Right atrium auricular region (tissue), 2 donors: ENCODE results near the gene ZSWIM4. TPM values are rescaled to one million over a fixed set of nuclear protein-coding genes. Genes with fewer than 3 reads are reported as not detected.

Source experiments
- DNase-seq: peaks from one replicate; pipeline ENCODE4 v3.0.0-alpha.2; 2019; ENCODE audit warnings: low spot score
- H3K27ac ChIP-seq, 2 donors: fragments of 200-600 bp; sonication (generic); 1 replicate in 1 of 2; 2 replicates in 1 of 2; pipeline ENCODE4 v1.5.1; 2016 to 2019
- H3K27me3 ChIP-seq, 2 donors: fragments of 200-600 bp; sonication (generic); one replicate each; pipeline versions ENCODE4 v1.5.1 to v1.6.0; 2017 to 2019
- H3K36me3 ChIP-seq: fragments of 200-600 bp; sonication (generic); one replicate; pipeline ENCODE4 v1.5.1; 2016
- H3K4me1 ChIP-seq, 2 donors: fragments of 200-600 bp; sonication (generic); one replicate each; pipeline versions ENCODE4 v1.5.1 to v1.6.0; 2017 to 2019
- H3K4me3 ChIP-seq, 2 donors: fragments of 200-600 bp; sonication (generic); 1 replicate in 1 of 2; 2 replicates in 1 of 2; pipeline ENCODE4 v1.5.1; 2017 to 2019; ENCODE audit warnings: mild to moderate bottlenecking in 1 of 2, moderate library complexity in 1 of 2
- H3K9me3 ChIP-seq, 2 donors: fragments of 200-600 bp; sonication (generic); one replicate each; pipeline ENCODE4 v1.5.1; 2019
- CTCF ChIP-seq, 2 donors: fragments of 200-600 bp; sonication (generic); IDR thresholded peaks; one replicate each; pipeline ENCODE4 v1.5.1; 2019; ENCODE audit warnings: antibody characterized with exemption in 2 of 2
- total RNA-seq, 2 donors: library from RNA; depleted of rRNA; stranded (reverse); fragments of >200 nt; gene quantifications; one replicate each; pipeline ENCODE4 v1.1.0, GENCODE V29; 2016

ZSWIM4 gene
- total RNA-seq, 2 donors from 2014 or later = 5.7 to 9.8 TPM

- no peak for DNase-seq
- TF ChIP-seq CTCF (IDR thresholded peaks at IDR 0.05) = no peak
- H3K27ac ChIP-seq = no peak overlapping the region
- peaks cover 10% of the 10 kb centered on the region for H3K36me3 ChIP-seq
- no peaks in the 10 kb centered on the region for H3K27me3 ChIP-seq
- H3K9me3 ChIP-seq = no peaks in the 10 kb centered on the region
- H3K4me3 ChIP-seq = no peak overlapping the region
- no peaks in the 10 kb centered on the region for H3K4me1 ChIP-seq
These were observed 29.5 kb downstream of the ZSWIM4 start for GRCh38 chr19:13824703-13825102.

GRCh38 chr19:13825489-13826441 is 30.5 kb downstream of the ZSWIM4 start:
- Histone ChIP-seq H3K9me3 (no peaks in the 10 kb centered on the region), H3K27ac (no peak overlapping the region), H3K27me3 (no peaks in the 10 kb centered on the region), H3K36me3 (peaks cover 15% of the 10 kb centered on the region), H3K4me1 (no peaks in the 10 kb centered on the region), H3K4me3 (no peak overlapping the region)
- TF ChIP-seq CTCF (IDR thresholded peaks at IDR 0.05) = no peak
- no peak for DNase-seq

- no peaks in the 10 kb centered on the region for H3K27me3 ChIP-seq
- H3K36me3 ChIP-seq = peaks cover 15% of the 10 kb centered on the region
- no peaks in the 10 kb centered on the region for H3K9me3 ChIP-seq
- TF ChIP-seq CTCF (IDR thresholded peaks at IDR 0.05) = no peak
- no peak overlapping the region for H3K4me3 ChIP-seq
- H3K4me1 ChIP-seq = no peaks in the 10 kb centered on the region
- no peak overlapping the region for H3K27ac ChIP-seq
- no peak for DNase-seq
These were observed 31.5 kb downstream of the ZSWIM4 start for GRCh38 chr19:13826652-13827235.

GRCh38 chr19:13827656-13828055 is 32.4 kb downstream of the ZSWIM4 start:
- Histone ChIP-seq H3K9me3 (no peaks in the 10 kb centered on the region), H3K27ac (no peak overlapping the region), H3K36me3 (peaks cover 15% of the 10 kb centered on the region), H3K4me3 (no peak overlapping the region), H3K27me3 (no peaks in the 10 kb centered on the region), H3K4me1 (peaks cover 0 to 5% of the 10 kb centered on the region in 2 donors)
- no peak for TF ChIP-seq CTCF (IDR thresholded peaks at IDR 0.05)
- DNase-seq = no peak

GRCh38 chr19:13830114-13830740 is 35.0 kb downstream of the ZSWIM4 start:
- no peaks in the 10 kb centered on the region for H3K9me3 ChIP-seq
- H3K4me3 ChIP-seq = no peak overlapping the region
- no peak overlapping the region for H3K27ac ChIP-seq
- no peak for TF ChIP-seq CTCF (IDR thresholded peaks at IDR 0.05)
- peaks cover 27% of the 10 kb centered on the region for H3K36me3 ChIP-seq
- no peak for DNase-seq
- H3K4me1 ChIP-seq = peaks cover 0 to 30% of the 10 kb centered on the region in 2 donors
- H3K27me3 ChIP-seq = no peaks in the 10 kb centered on the region
